ENCODE measurements around the gene DEFB114. TPM values are rescaled to one million over a fixed set of nuclear protein-coding genes. Genes with fewer than 3 reads are reported as not detected.
A peak's percentile ranks its signal among the peaks of the same experiment; 100 is the strongest.

Gene DEFB114
- total and polyA plus RNA-seq, 2 of the 13 experiments (the other 11 are each of a cell fraction or from before 2014, with no cell fraction given), result not detected

DNA sequence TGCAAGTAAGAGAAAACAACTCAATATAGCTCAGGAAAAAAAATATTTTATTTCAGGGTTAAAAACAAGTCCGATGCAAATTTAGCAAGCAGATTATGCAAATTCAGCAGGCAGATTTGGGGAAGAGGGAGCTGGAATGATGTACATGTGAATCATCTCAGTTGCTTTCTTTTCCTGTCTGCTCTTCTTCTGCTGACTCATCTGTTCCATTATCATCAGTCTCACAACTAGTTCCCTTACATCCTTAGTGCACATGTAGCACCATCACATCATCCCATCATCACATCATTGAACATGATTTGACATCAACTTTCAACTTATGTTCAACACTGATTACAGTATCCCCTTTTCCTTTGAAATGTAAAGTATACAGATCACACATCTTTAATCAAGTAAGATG, 16.9 kb upstream of the DEFB114 start:
- TF ChIP-seq MAFK (conservative IDR thresholded peaks at IDR 0.05 in 1 of 2, IDR thresholded peaks at IDR 0.05 in 1 of 2; ENCODE audit: low read length in 2 of 2) (peak; percentile 63 to 74), SNAPC2 (CRISPR knock-in tag; IDR thresholded peaks at IDR 0.05) (no peak), MAFF (IDR thresholded peaks at IDR 0.05; ENCODE audit: low read depth, low read length) (peak; percentile 61; the same call in 1 of the 2 replicates)
- ChIA-PET POLR2A (no interaction called here), CTCF (ENCODE audit: low intra/inter-chr PET ratio, low total read pairs) (no interaction called here)
- in situ Hi-C loops (cut with HindIII; ENCODE audit: extremely low pct_ligation_motif_present, low pct_unique_long_range_greater_than_20kb), result no loop called here
- BruUV-seq (replicated peaks), result no TSS peak
- H3K9ac ChIP-seq (ENCODE audit: insufficient read depth, low read depth, low read length), result no peak overlapping the region
- 0% methylated on average over 1 of the region's 1 CpG for WGBS (ENCODE audit: low lambda C conversion rate)
- H3K4me3 ChIP-seq (replicated peaks in 1 of 3; ENCODE audit: insufficient read depth in 1 of 3, low read depth in 2 of 3, low read length in 3 of 3), result no peak overlapping the region
- no peak overlapping the region for H2AFZ ChIP-seq (ENCODE audit: low read length)
- H3K4me2 ChIP-seq (ENCODE audit: low read depth, low read length), result no peak overlapping the region
- no peaks in the 10 kb centered on the region for H3K79me2 ChIP-seq (ENCODE audit: insufficient read depth, low read length)
- FAIRE-seq (no peak), ATAC-seq (no peak), DNase-seq (ENCODE audit: low spot score) (no peak)
- intact Hi-C loops (cut with micrococcal nuclease; ENCODE audit: unreplicated experiment), result no loop called here
- H3K27ac ChIP-seq (ENCODE audit: extremely low read length, insufficient read depth, low read length), result no peak overlapping the region
- H4K20me1 ChIP-seq (ENCODE audit: insufficient read depth, low read length), result no peaks in the 10 kb centered on the region
- H3K9me3 ChIP-seq (ENCODE audit: low read length), result no peaks in the 10 kb centered on the region
- no peaks in the 10 kb centered on the region for H3K4me1 ChIP-seq (ENCODE audit: insufficient read depth, low read length)
- H3K27me3 ChIP-seq (ENCODE audit: control insufficient read depth in 1 of 2, insufficient read depth in 2 of 2, low read length in 2 of 2), result no peaks in the 10 kb centered on the region
- H3K36me3 ChIP-seq (replicated peaks in 1 of 2; ENCODE audit: control insufficient read depth in 1 of 2, insufficient read depth in 2 of 2, low read length in 2 of 2), result no peaks in the 10 kb centered on the region

DNA sequence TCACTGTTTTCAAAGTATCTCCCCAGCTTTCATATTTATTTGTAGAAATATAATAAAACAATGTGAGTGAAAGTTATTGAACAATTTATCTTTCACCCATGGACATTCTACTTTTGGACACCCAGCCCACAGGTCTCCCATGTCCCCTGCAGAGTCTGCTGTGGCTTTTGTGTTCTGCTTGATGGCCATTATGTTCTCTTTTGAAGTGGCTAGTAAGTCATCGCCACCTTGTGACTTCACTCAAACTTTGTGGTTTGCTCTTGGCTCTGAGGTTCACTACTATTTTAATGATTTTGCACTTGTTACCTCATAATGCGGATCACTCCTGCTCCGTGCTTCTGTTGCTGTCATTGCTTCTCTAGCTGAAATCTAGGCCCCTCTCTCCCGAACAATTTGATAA, 15.6 kb upstream of the DEFB114 start:
- Histone ChIP-seq H3K4me3 (replicated peaks in 1 of 3; ENCODE audit: insufficient read depth in 1 of 3, low read depth in 2 of 3, low read length in 3 of 3) (no peak overlapping the region), H3K4me2 (ENCODE audit: low read depth, low read length) (no peak overlapping the region), H3K27me3 (ENCODE audit: control insufficient read depth in 1 of 2, insufficient read depth in 2 of 2, low read length in 2 of 2) (no peaks in the 10 kb centered on the region), H4K20me1 (ENCODE audit: insufficient read depth, low read length) (no peaks in the 10 kb centered on the region), H3K79me2 (ENCODE audit: insufficient read depth, low read length) (no peaks in the 10 kb centered on the region), H3K27ac (ENCODE audit: extremely low read length, insufficient read depth, low read length) (no peak overlapping the region), H3K9me3 (ENCODE audit: low read length) (no peaks in the 10 kb centered on the region), H2AFZ (ENCODE audit: low read length) (no peak overlapping the region), H3K4me1 (ENCODE audit: insufficient read depth, low read length) (no peaks in the 10 kb centered on the region), H3K9ac (ENCODE audit: insufficient read depth, low read depth, low read length) (no peak overlapping the region), H3K36me3 (replicated peaks in 1 of 2; ENCODE audit: control insufficient read depth in 1 of 2, insufficient read depth in 2 of 2, low read length in 2 of 2) (no peaks in the 10 kb centered on the region)
- TF ChIP-seq FLYWCH1 (CRISPR knock-in tag; IDR thresholded peaks at IDR 0.05), result no peak
- no peak for TF ChIP-seq ASH2L (IDR thresholded peaks at IDR 0.05; ENCODE audit: insufficient read length, low read depth, low read length)
- no peak for TF ChIP-seq PBX2 (CRISPR knock-in tag; IDR thresholded peaks at IDR 0.05)
- TF ChIP-seq, protein P1, sequence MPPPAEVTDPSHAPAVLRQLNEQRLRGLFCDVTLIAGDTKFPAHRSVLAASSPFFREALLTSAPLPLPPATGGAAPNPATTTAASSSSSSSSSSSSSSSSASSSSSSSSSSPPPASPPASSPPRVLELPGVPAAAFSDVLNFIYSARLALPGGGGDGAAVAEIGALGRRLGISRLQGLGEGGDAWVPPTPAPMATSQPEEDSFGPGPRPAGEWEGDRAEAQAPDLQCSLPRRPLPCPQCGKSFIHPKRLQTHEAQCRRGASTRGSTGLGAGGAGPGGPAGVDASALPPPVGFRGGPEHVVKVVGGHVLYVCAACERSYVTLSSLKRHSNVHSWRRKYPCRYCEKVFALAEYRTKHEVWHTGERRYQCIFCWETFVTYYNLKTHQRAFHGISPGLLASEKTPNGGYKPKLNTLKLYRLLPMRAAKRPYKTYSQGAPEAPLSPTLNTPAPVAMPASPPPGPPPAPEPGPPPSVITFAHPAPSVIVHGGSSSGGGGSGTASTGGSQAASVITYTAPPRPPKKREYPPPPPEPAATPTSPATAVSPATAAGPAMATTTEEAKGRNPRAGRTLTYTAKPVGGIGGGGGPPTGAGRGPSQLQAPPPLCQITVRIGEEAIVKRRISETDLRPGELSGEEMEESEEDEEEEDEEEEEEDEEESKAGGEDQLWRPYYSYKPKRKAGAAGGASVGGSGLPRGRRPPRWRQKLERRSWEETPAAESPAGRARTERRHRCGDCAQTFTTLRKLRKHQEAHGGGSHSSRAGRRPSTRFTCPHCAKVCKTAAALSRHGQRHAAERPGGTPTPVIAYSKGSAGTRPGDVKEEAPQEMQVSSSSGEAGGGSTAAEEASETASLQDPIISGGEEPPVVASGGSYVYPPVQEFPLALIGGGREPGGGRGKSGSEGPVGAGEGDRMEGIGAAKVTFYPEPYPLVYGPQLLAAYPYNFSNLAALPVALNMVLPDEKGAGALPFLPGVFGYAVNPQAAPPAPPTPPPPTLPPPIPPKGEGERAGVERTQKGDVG (CRISPR knock-in tag; IDR thresholded peaks at IDR 0.05; ENCODE audit: borderline replicate concordance), result no peak
- no peak for TF ChIP-seq ZNF83 (CRISPR knock-in tag; IDR thresholded peaks at IDR 0.05; ENCODE audit: borderline replicate concordance)
- TF ChIP-seq FIP1L1 (IDR thresholded peaks at IDR 0.05; ENCODE audit: borderline replicate concordance, insufficient read depth, low read depth, low read length), result no peak
- no peak for TF ChIP-seq ZNF709 (CRISPR knock-in tag; IDR thresholded peaks at IDR 0.05)
- BruUV-seq (replicated peaks), result no TSS peak
- ChIA-PET CTCF (ENCODE audit: low intra/inter-chr PET ratio, low total read pairs) (no interaction called here), POLR2A (no interaction called here)
- WGBS (ENCODE audit: low lambda C conversion rate), result 37% methylated on average over 4 of the region's 4 CpGs
- in situ Hi-C loops (cut with HindIII; ENCODE audit: extremely low pct_ligation_motif_present, low pct_unique_long_range_greater_than_20kb), result no loop called here
- no peak for ATAC-seq
- intact Hi-C loops (cut with micrococcal nuclease; ENCODE audit: unreplicated experiment), result no loop called here
- no peak for FAIRE-seq
- DNase-seq (ENCODE audit: low spot score), result no peak
